KG1 (cell line): ENCODE measurements around the gene ZSCAN21.
"Not testable (repeated sequence)": the region's sequence is repeated elsewhere in the genome, so short reads cannot be mapped to it uniquely, and the experiment has no call there.

Experiments used
- DNase-seq: peaks from one replicate; lab custom pipeline; 2025; lab: John Stamatoyannopoulos, UW

Gene ZSCAN21

DNA sequence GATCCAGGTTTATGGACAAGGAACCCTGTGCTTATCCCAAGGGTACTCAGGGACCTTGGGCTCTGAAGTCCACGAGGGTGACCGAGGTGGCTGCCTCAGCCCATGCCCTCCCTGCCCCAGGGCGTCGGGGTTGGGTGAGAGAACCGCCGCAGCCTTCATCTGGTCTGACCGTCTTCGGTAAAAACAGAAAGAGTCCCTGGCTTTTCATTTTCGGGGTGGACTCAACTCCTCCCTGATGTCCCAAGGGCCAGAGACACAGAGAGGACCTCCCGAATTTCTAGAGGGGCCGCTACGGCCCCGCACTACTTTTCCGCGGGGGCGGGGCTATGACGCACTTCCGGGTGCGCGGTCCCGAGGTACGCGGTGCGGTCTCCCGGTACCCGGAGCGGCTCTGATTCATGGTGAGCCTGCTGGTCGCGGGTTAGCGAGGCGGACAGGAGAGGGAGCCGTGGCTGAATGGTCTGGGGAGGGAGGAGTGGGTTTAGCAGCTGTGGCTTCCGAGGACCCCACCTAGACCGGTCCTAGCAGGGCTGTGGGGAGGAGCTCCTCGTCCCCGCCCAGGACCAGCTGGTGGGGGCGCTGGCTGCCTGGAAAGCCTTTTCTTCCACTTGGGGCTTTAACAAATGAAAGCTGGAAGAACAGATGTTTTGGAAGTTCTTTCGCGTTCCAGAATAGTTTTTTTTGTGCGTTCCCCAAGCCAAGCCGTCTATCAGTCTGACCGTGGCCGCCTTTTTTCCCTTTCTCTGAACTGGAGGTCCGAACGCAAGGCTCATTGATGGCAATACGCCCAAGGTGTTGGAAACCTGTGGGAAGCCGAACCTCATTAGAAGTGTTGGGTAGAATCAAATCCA, at the start of gene ZSCAN21:
TSS of gene ZSCAN21 (plus strand) at position 334 of the 851 bp plus-strand sequence. CDS start 7,233 bp downstream, outside the sequence.
- peak; percentile 21 for DNase-seq

DNA sequence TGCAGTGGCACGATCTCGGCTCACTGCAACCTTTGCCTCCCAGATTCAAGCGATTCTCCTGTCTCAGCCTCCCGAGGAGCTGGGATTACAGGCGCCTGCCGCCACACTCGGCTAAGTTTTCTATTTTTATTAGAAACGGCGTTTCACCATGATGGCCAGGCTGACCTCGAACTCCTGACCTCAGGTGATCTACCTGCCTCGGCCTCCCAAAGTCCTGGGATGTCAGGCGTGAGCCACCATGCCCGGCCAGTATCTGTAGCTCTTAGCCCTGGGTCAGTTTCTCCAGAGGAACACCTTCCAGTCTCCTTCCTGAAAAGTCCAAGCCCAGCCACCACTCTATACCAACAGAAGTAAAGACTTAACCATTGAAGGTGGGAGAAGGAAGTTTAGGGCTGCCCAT, 49.3 kb upstream of the ZSCAN21 start:
- DNase-seq: no peak

DNA sequence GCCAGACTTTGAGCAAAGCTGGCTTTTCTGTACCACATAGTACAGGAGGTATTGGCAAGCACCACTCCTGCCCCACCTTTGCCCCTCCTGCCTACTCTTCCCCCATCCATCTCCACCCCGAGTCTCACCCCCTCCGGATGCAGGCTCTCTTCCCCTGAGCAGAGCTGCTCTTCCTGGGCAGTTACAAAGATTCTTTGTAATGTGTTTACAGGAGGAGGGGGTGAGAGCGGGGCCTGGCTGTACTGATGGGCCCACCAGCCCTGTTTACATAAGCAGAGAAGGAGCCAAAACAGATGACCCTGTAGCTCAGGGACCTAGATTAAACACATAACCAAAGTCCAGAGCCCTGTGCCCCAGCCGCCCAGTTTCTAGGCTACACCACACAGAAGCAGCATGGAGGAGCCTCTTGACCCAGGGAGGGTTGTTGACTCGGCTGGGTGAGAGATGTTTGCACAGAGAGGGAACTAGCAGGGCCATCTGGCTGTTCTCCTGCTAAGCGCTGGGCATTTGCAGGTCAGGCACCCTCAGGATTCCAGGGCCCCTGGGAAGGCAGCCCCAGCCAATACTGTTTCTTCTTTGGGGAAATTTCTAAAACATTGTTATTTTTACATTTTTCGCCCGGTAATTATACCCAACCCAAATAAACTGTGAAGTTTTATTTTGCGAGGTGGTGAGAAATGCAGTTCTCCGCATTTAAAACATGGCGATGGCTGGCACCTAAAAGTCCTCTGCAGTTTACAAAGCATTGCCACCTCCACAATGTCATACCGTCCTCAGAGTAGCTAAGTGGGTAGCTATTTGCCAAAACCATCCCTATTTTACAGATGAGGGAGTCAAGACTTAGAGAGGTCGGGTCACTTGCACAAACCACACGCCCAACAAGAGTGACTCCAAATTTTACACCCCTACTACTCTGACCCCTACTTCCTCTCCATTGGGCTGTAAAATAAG, 45.6 kb upstream of the ZSCAN21 start:
- no peak for DNase-seq

DNA sequence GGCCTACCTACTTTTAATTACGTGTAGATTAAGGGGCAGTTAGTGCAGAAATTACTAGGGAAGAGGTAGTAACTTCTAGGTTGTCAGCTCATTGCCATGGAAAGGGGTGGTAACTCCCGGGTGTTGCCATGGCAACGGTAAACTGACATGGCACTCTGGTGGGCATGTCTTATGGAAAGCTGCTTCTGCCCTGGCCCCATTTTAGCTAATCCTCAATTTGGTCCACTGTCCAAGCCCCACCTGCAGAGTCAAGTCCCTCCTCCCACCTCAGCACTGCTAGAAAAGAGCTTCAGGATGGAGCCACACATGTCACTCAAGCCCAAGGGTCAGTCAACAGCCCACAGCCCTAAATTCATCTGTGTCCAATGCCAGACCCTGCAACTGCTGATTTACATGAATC, 41.7 kb upstream of the ZSCAN21 start:
- no peak for DNase-seq

DNA sequence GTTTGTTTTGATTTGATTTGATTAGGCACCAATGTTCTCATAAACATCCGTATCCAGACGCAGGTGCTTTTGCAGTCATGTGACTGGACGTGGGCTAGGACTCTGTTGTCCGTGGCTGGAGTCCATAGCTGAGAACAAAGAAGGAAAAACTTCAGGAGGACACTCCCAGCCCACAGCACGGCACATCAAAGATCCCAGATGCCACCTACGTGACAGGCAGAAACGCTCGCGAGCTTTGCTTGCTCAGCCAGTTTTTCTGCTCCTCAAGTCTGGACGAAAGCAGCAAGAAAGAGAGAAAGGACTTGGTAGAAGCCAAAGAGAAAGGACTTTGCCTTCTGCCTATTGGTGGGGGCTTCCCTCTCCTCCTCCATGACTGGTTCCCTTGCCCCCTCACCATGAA, 41.0 kb upstream of the ZSCAN21 start:
- no peak for DNase-seq

DNA sequence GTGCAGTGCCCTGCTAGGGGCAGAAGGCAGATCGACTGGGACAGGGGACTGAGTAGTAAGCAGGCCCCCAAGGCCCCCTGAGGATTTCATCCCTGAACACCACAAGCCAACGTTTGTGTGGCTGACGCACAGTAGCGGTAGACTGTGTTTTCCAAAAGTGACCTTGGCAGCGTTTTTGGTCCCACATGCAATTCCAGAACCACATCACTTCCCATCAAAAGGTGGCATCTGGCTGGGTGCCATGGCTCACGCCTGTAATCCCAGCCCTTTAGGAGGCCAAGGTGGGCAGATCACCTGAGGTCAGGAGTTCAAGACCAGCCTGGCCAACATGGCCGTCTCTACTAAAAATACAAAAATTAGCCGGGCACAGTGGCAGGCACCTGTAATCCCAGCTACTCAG, 39.6 kb upstream of the ZSCAN21 start:
- DNase-seq: not testable (repeated sequence)

DNA sequence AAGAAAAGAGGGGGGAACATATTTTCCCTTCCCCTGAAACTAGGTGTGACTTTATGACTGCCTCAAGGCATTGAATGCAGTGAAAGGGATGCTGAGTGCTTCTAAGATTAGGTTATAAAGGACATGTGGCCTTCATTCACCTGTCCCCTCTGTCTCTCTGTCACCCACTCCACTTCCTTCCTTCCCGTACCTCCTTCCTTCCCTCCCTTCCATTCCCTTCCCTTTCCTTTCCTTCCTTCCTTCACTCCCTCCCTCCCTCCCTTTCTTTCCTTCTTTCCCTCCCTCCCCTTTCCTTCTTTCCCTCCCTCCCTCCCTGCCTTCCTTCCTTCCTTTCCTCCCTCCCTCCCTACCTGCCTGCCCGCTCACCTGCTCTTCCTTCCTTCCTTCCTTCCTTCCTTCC, 38.7 kb upstream of the ZSCAN21 start:
- DNase-seq: no peak

DNA sequence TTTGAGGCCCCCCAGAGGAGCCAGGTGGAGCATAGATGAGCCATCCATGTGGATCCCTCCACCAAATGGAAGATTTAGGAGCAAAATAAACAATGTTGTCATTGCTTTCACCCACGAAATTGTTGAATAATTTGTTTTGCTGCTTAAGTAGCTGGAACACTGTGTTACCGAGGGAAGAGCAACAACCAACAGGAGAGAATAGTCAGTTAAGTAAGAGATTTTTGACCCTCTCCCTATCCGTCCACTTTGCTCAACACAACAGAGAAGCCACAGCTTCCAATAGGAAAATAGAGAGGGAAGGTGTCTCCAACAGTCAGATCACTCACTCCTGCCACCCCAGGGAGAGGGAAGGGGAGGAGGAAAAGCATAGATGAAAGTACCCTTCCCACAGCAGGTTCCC, 38.1 kb upstream of the ZSCAN21 start:
- DNase-seq: no peak

DNA sequence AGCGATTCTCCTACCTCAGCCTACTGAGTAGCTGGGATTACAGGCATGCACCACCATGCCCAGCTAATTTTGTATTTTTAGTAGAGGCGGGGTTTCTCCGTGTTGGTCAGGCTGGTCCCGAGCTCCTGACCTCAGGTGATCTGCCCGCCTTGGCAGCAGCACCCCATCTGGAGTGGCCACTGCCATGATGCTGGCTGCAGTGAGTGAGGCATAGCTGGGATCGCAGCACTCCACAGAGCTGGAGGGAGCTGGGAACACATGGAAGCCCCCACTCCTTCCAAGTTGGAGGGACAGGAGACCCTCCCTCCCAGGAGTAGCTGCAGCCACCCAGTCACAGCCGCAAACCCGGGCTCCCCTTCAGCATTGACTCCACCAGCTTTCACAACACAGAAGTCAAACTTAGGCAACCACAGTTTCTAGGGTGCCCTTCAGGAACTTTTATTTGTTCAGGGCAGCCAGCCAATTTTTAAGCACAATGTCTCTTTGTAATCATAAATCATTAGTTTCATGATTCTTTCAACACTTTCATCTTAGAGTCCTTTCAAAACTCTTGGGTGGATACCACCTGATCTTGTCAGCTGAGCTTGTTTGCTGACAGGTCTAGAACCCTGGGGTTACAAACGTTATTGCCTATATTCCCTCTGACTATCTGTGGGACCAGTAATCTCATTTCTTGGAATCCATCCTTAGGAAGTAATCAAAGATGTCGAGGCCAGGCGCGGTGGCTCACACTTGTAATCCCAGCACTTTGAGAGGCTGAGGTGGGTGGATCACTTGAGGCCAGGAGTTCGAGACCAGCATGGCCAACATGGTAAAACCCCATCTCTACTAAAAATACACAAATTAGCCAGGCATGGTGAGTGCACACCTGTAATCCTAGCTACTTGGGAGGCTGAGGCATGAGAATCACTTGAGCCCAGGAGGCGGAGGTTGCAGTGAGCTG, 36.9 kb upstream of the ZSCAN21 start:
- not testable (repeated sequence) for DNase-seq

DNA sequence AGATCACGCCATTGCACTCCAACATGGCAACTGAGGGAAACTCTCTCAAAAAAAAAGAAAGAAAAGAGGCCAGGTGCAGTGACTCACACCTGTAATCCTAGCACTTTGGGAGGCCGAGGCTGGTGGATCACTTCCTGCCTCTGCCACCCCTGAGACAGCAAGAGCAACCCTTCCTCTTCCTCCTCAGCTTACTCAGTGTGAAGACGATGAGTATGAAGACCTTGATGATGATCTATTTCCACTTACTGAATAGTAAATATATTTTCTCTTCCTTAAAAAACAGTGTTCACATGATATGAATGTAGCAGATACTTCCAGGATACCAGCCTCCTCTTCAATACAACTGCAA, 36.3 kb upstream of the ZSCAN21 start:
- DNase-seq: no peak

DNA sequence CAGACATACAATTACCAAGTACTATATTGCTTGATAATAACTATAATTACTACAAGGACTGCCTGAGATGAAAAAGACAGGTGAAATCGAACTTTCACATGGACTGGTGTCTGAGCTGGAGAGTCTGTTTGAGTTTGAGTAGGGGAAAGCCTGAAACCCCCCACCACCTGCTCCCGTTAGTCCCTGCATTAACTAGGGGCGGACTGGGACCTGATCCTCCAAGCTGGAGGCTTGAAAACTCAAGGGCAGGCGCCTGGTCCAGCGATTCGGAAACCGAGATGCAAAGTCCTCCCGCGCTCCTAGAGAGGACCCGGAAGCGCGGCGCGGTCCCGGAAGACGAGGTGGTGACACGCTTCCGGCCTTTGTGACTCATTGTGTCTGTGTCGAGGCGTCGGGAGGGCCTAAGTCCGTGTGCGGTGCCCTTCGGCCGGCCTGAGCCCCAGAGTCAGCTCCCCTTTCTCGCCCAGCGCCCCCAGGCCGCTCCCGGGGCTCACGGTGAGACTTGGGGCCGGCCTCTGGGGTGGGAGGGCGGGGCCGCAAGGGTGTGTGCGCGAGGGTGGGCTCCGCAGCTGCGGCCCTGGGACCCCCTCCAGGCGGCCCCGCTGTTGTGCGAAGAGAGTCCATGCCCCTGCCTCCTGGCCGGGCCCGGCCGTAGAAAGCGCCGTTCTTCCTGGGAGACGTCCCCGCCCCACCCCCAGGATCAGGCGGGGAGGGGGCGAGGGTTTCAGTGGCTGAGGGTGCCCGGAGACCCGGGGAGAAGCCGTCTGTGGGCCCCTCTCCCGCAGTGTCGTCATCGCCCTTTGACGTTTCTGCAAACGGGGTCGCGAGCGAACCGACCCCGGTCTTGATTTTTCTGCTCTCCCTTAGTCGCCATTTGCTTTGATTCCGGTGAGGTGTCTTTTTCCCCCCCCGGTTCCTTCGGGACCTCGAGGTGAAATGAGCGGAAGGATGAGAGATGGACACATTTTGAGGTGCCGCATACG, 34.1 kb upstream of the ZSCAN21 start, which contains the start of gene ZKSCAN1:
TSS of gene ZKSCAN1 (plus strand) at position 365 of the 983 bp plus-strand sequence. CDS start 7,911 bp downstream, outside the sequence.
- peak; percentile 22 for DNase-seq

DNA sequence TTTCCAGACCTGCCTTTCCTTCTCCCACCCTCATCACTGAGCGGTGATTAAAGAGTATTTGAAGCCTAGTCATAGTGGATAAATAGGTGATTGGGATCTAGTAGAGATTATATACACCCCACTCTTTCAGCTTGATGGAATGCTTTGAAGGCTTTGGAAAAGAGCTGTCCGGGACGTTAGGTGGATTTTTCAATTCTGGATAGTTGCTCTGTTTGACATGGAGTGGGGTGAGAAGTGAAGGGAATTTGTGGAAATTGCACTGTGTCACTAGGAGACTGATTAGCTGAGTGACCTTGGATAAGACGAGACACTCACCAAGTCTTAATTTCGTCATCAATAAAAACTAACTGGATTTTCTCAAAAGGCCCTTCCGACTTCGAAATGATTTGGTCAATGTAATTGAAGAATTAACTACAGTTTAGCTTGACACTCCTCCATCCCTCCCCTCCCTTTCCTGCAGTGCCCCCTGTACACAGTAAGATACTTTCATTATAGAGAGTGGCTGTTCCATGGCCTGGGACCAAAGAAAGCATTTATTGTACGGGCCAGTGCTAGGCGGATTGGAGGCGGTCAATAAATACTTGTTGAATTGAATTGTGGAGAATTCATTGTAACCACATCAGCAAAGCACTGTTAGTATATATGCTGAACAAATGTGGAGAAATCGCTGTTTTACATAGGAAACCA, 33.2 kb upstream of the ZSCAN21 start:
- no peak for DNase-seq

DNA sequence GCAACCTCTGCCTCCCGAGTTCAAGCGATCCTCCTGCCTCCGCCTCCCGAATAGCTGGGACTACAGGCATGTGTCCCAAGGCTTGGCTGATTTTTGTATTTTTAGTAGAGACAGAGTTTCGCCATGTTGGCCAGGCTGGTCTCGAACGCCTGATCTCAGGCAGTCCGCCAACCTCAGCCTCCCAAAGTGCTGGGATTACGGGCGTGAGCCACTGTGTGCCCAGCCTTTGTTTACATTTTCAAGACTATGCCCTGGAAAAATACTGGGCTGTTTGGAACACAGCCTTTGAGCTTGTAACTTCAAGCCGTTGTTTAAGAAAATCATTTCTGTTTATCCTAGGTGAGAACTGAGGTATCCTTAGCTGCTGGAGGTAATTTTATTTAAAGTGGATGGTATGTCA, 32.3 kb upstream of the ZSCAN21 start:
- DNase-seq: no peak

DNA sequence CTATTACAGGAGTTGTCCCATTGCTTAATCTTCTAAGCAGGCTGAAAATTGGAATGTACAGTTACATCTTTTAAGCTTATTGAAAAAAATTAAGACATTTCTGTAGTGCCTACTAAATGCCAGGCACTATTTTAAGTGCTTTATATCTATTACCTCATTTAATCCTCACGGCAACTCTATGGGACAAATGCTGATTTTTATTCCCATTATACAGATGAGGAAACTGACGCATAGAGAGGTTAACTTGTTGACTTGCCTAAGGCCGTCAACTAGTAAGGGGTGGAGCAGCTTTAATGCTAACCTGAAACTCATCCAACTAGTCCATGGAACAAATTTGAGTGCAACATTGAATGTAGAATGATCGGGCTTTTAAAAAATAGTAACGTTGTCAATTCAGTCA, 31.7 kb upstream of the ZSCAN21 start:
- no peak for DNase-seq

DNA sequence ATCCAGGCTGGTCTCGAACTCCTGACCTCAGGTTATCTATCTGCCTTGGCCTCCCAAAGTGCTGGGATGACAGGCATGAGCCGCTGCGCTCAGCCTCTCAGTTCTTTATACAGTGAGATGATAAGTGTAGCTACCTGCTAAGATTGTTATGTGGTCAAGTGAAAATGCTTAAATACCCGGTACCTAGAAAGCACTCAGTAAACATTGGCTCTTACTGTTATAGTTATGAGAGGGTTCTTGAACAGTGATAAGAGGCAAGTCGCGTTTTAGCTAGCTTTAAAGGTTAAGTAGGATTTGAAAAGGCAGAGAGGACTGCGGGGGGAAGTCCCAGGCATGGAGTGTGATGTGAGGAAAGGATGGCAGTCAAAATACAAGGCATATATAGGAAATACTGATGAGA, 29.7 kb upstream of the ZSCAN21 start:
- no peak for DNase-seq

DNA sequence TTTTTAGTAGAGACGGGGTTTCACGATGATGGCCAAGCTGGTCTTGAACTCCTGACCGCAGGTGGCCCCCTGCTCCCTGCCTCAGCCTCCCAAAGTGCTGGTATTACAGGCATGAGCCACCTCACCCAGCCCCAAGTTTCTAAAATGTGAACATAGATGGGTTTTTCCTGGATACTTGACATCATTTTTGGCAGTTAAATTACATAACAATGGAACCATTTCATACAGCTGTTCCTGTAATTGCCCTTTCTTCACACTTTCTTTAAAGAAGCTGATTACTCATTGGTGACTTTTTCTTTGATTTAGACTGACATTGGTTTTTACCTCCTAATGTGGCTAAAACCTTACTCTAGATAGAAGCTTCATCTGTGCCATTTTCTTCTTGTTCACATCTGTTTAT, 28.3 kb upstream of the ZSCAN21 start:
- no peak for DNase-seq

DNA sequence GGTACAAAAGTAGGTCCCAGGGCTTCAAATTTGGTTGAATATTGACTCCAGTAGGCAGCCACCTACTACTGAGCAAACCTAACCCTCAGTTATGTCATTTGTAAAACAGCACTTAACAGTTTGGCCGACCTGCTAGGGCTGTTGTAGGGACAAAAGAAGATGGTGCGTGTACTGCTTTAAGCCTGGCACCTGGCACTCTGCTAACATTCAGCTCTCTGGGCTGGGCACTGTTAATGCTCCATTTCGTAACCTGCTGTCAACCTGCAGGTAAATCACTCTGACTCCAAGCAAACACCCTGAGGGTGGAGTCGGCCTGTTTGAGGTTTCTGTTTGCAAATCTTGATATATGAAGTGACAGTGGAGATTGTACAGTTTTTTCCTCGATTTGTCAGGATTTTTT, 27.0 kb upstream of the ZSCAN21 start:
- DNase-seq: no peak

DNA sequence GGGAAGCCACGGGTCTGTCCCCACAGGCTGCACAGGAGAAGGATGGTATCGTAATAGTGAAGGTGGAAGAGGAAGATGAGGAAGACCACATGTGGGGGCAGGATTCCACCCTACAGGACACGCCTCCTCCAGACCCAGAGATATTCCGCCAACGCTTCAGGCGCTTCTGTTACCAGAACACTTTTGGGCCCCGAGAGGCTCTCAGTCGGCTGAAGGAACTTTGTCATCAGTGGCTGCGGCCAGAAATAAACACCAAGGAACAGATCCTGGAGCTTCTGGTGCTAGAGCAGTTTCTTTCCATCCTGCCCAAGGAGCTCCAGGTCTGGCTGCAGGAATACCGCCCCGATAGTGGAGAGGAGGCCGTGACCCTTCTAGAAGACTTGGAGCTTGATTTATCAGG, 26.0 kb upstream of the ZSCAN21 start:
- DNase-seq: no peak

DNA sequence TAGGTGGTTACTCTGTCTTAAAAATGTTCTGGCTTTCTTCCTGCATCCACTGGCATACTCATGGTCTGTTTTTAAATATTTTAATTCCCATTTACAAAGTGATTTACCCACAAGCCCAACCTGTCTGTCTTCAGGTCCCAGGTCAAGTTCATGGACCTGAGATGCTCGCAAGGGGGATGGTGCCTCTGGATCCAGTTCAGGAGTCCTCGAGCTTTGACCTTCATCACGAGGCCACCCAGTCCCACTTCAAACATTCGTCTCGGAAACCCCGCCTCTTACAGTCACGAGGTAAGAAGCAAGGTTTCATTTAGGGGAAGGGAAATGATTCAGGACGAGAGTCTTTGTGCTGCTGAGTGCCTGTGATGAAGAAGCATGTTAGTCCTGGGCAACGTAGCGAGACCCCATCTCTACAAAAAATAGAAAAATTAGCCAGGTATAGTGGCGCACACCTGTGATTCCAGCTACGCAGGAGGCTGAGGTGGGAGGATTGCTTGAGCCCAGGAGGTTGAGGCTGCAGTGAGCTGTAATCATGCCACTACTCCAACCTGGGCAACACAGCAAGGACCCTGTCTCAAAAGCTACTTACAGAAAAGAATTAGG, 25.5 kb upstream of the ZSCAN21 start:
- DNase-seq: no peak

DNA sequence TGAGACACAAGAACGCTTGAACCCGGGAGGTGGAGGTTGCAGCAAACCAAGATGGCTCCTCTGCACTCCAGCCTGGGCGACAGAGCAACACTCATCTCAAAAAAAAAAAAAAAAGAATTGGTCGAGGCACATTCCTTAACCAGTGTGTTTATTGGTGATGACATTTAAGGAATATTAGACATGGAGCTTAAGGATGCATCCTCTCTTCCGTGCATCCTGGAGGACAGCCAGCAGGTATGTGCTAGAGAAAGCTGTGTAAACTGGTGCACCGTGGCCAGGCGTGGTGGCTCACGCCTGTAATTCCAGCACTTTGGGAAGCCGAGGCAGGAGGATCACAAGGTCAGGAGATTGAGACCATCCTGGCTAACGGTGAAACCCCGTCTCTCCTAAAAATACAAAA, 22.4 kb upstream of the ZSCAN21 start:
- no peak for DNase-seq
